Glutamatergic neuron (in vitro differentiated cells): ENCODE results near the gene PCNX2. TPM values are rescaled to one million over a fixed set of nuclear protein-coding genes. Genes with fewer than 3 reads are reported as not detected.

Experiments used
- DNase-seq: peaks from one replicate; pipeline ENCODE4 v3.0.0; 2022
- H3K27ac Mint-ChIP-seq: one replicate; pipeline ENCODE4 v1.8.0; 2020; ENCODE audit warnings: mild to moderate bottlenecking, mixed read lengths, inconsistent platforms; ENCODE audit not compliant: unreplicated experiment
- H3K27me3 Mint-ChIP-seq: one replicate; pipeline ENCODE4 v1.8.0; 2020; ENCODE audit warnings: mild to moderate bottlenecking, moderate library complexity, mixed read lengths, inconsistent platforms; ENCODE audit not compliant: unreplicated experiment
- H3K36me3 Mint-ChIP-seq: one replicate; pipeline ENCODE4 v1.8.0; 2020; ENCODE audit warnings: mild to moderate bottlenecking, mixed read lengths, inconsistent platforms; ENCODE audit not compliant: unreplicated experiment
- H3K4me1 Mint-ChIP-seq: one replicate; pipeline ENCODE4 v1.8.0; 2020; ENCODE audit warnings: mild to moderate bottlenecking, low read depth, mixed read lengths, inconsistent platforms; ENCODE audit not compliant: unreplicated experiment
- H3K4me3 Mint-ChIP-seq: one replicate; pipeline ENCODE4 v1.8.0; 2020; ENCODE audit warnings: mild to moderate bottlenecking, mixed read lengths, inconsistent platforms; ENCODE audit not compliant: unreplicated experiment
- H3K9me3 Mint-ChIP-seq: one replicate; pipeline ENCODE4 v1.8.0; 2020; ENCODE audit warnings: mild to moderate bottlenecking, moderate library complexity, mixed read lengths, inconsistent platforms; ENCODE audit not compliant: unreplicated experiment
- CTCF ChIP-seq: fragments of 200-600 bp; sonication (generic); IDR thresholded peaks from one replicate; pipeline ENCODE4 v1.5.0; 2021; ENCODE audit not compliant: partially characterized antibody, unreplicated experiment
- total RNA-seq: library from RNA; stranded (reverse); fragmentation: NEBNext Ultra II Directional; extraction: Animal tissue kit (Norgen Biotek cat#: 25700); gene quantifications from one replicate; pipeline ENCODE4 v1.2.1, GENCODE V29; 2021; ENCODE audit not compliant: unreplicated experiment

PCNX2 gene
- total RNA-seq, 1 donor from 2014 or later = 44.5 TPM

GRCh38 chr1:232949636-232950196 is 345.8 kb downstream of the PCNX2 start:
- peak overlapping the region; percentile 96 for H3K4me3 Mint-ChIP-seq
- peaks cover 3% of the 10 kb centered on the region for H3K9me3 Mint-ChIP-seq
- peaks cover 1% of the 10 kb centered on the region for H3K27me3 Mint-ChIP-seq
- H3K36me3 Mint-ChIP-seq = no peaks in the 10 kb centered on the region
- H3K27ac Mint-ChIP-seq = no peak overlapping the region
- no peak for DNase-seq
- peaks cover 17% of the 10 kb centered on the region for H3K4me1 Mint-ChIP-seq
- no peak for TF ChIP-seq CTCF

- no peaks in the 10 kb centered on the region for H3K9me3 Mint-ChIP-seq
- H3K36me3 Mint-ChIP-seq = no peaks in the 10 kb centered on the region
- no peak overlapping the region for H3K4me3 Mint-ChIP-seq
- peaks cover 1% of the 10 kb centered on the region for H3K27me3 Mint-ChIP-seq
- no peaks in the 10 kb centered on the region for H3K4me1 Mint-ChIP-seq
- no peak for DNase-seq
- TF ChIP-seq CTCF = no peak
- H3K27ac Mint-ChIP-seq = no peak overlapping the region
These were observed 351.2 kb downstream of the PCNX2 start for GRCh38 chr1:232944347-232944746.

GRCh38 chr1:232943679-232944252 is 351.8 kb downstream of the PCNX2 start:
- Mint-ChIP-seq H3K36me3 (no peaks in the 10 kb centered on the region), H3K27ac (no peak overlapping the region), H3K9me3 (no peaks in the 10 kb centered on the region), H3K4me1 (no peaks in the 10 kb centered on the region), H3K4me3 (no peak overlapping the region), H3K27me3 (peaks cover 1% of the 10 kb centered on the region)
- no peak for TF ChIP-seq CTCF
- no peak for DNase-seq

- no peak overlapping the region for H3K27ac Mint-ChIP-seq
- no peak for TF ChIP-seq CTCF
- no peak for DNase-seq
- H3K36me3 Mint-ChIP-seq = no peaks in the 10 kb centered on the region
- H3K4me3 Mint-ChIP-seq = no peak overlapping the region
- peaks cover 1% of the 10 kb centered on the region for H3K27me3 Mint-ChIP-seq
- H3K4me1 Mint-ChIP-seq = no peaks in the 10 kb centered on the region
- H3K9me3 Mint-ChIP-seq = no peaks in the 10 kb centered on the region
These were observed 352.9 kb downstream of the PCNX2 start for GRCh38 chr1:232942413-232943294.

- Mint-ChIP-seq H3K9me3 (no peaks in the 10 kb centered on the region), H3K27me3 (no peaks in the 10 kb centered on the region), H3K27ac (no peak overlapping the region), H3K36me3 (no peaks in the 10 kb centered on the region), H3K4me1 (no peaks in the 10 kb centered on the region), H3K4me3 (no peak overlapping the region)
- TF ChIP-seq CTCF = no peak
- DNase-seq = no peak
These were observed 355.3 kb downstream of the PCNX2 start for GRCh38 chr1:232940262-232940661.
